ENCODE data around the gene CRELD2. TPM values are rescaled to one million over a fixed set of nuclear protein-coding genes. Genes with fewer than 3 reads are reported as not detected.

CRELD2 gene
- total RNA-seq, 4 donors from 2014 or later = 8.9 to 15.0 (median 13.0) TPM

DNA sequence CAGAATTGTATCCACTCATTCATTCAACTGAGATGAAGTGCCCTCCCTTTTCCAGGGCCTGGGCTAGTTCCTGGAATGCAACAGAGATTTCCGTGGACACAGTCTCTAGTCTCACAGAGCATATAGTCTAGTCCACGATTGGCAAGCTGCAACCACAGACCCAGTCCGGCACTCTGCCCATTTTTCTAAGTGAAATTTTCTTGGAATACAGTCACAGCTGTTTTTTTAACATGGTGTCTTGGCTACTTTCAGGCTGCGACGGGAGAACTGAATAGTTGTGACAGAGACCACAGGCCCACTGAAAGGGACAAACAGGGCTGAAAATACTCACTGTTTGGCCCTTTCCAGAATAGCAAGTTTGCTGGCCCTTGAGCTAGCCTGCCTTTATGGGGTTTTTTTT lies 29.4 kb upstream of the CRELD2 start:
- no peak for TF ChIP-seq POLR2A (IDR thresholded peaks at IDR 0.05)
- no peak for TF ChIP-seq CTCF (IDR thresholded peaks at IDR 0.05 in 4 of 5, conservative IDR thresholded peaks at IDR 0.05 in 1 of 5)
- Histone ChIP-seq H3K9me3 (no peaks in the 10 kb centered on the region), H3K27ac (no peak overlapping the region), H3K36me3 (peaks cover 0 to 27% of the 10 kb centered on the region in 2 donors), H3K27me3 (no peaks in the 10 kb centered on the region), H3K4me1 (peaks cover 12 to 15% of the 10 kb centered on the region in 2 donors), H3K4me3 (no peak overlapping the region)
- intact Hi-C loops (cut with DNase I; ENCODE audit: low total_unique reads) (no loop called here), in situ Hi-C loops (cut with MboI; ENCODE audit: low sequenced_read_pairs in 4 of 4) (loop anchor here in 1 of 4 donors (25.0 kb wide), 1 partner anchor 102 kb away; no protein-coding TSS in a partner anchor)
- ATAC-seq (no peak), DNase-seq (no peak)

DNA sequence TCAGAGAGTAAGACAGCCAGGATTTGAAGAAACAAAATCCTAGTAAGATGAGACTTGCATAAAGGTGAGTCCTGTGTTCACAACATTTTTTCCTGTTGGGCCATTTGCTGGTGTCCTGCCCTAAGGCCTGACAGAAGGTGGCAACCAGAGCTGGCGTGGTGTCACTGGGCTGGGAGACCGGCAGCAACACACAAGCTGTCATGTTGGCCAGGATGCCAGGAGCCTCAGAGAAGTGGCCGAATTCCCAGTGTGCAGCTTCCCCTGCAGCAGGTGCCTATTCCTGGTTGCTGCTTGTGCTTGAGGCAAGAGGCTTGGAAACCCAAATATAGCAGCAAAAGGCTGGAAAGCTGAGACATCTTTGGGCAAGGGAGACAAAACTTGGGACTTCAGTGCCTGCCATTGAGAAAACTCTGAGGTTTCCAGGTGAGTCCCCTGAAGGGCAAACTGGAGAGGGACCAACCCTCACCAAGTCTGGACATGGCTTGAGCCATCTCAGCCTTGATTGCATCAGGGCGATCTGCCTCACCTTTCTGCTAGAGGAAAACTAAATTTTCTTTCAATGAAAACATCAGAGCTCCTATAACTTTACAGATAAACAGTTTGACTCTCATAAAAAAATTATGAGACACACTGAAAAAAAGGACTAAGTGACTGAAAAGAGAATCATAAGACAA lies 26.1 kb upstream of the CRELD2 start:
- peaks cover 12 to 15% of the 10 kb centered on the region in 2 donors for H3K4me1 ChIP-seq
- H3K27ac ChIP-seq = peak overlapping the region; percentile 17 to 68 (median 58)
- H3K27me3 ChIP-seq = no peaks in the 10 kb centered on the region
- peak; percentile 93 to 98 for ATAC-seq
- TF ChIP-seq CTCF (IDR thresholded peaks at IDR 0.05 in 4 of 5, conservative IDR thresholded peaks at IDR 0.05 in 1 of 5) = no peak
- TF ChIP-seq POLR2A (IDR thresholded peaks at IDR 0.05) = no peak
- peak; percentile 67 to 91 for DNase-seq
- intact Hi-C loops (cut with DNase I; ENCODE audit: low total_unique reads) = loop anchor here (1.0 kb wide), 1 partner anchor 39 kb away; the partner anchor contains the start of gene ZBED4
- H3K4me3 ChIP-seq = no peak overlapping the region
- in situ Hi-C loops (cut with MboI; ENCODE audit: low sequenced_read_pairs in 4 of 4) = loop anchor here in 1 of 4 donors (25.0 kb wide), 1 partner anchor 105 kb away; no protein-coding TSS in a partner anchor
- no peaks in the 10 kb centered on the region for H3K9me3 ChIP-seq
- H3K36me3 ChIP-seq = no peaks in the 10 kb centered on the region

- ATAC-seq = no peak
- intact Hi-C loops (cut with DNase I; ENCODE audit: low total_unique reads) = no loop called here
- H3K4me1 ChIP-seq = peaks cover 12 to 15% of the 10 kb centered on the region in 2 donors
- in situ Hi-C loops (cut with MboI; ENCODE audit: low sequenced_read_pairs in 4 of 4) = loop anchor here in 1 of 4 donors (25.0 kb wide), 1 partner anchor 106 kb away; no protein-coding TSS in a partner anchor
- no peak for DNase-seq
- no peak overlapping the region for H3K4me3 ChIP-seq
- no peaks in the 10 kb centered on the region for H3K36me3 ChIP-seq
- H3K27me3 ChIP-seq = no peaks in the 10 kb centered on the region
- TF ChIP-seq POLR2A (IDR thresholded peaks at IDR 0.05) (no peak), CTCF (IDR thresholded peaks at IDR 0.05 in 4 of 5, conservative IDR thresholded peaks at IDR 0.05 in 1 of 5) (no peak)
- peak overlapping the region in 1 of 4 donors; percentile 56 for H3K27ac ChIP-seq
- no peaks in the 10 kb centered on the region for H3K9me3 ChIP-seq
Observed at GRCh38 chr22:49893025-49893424, 25.4 kb upstream of the CRELD2 start.

DNA sequence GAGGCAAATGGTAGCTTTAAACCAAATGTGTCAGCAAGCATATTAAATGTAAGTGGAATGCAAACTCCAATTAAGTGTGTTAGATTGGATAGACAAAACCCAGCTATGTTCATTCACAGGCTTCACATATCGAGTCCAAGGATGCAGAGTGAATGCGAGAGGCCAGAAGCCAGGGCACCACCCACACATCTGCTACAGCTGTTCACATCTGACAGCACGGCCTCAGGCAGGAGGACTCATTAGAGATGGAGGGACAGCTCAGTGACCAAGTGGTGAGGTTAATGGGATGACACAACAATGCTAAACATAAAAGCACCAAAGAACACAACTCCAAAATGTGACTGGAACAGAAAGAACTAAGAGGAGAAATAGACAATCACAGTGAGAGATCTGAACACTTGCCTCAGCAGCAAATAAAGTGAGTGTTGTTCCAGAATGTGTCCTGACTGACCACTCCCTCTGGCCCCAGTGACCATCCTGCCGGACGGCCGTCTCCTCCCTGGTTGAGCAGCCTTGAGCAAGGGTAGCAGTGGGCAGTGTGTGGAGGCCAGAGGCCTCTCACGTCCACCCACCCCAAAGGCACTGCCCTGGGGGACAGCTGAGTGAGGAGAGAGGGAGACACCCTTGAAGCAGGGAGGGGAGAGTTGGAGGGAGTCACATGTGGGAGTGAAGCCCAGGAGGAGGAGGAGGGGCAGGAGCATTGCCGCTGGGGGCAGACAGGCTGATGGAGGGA lies 23.9 kb upstream of the CRELD2 start:
- intact Hi-C loops (cut with DNase I; ENCODE audit: low total_unique reads) (no loop called here), in situ Hi-C loops (cut with MboI; ENCODE audit: low sequenced_read_pairs in 4 of 4) (loop anchor here in 1 of 4 donors (25.0 kb wide), 1 partner anchor 107 kb away; no protein-coding TSS in a partner anchor)
- peaks cover 12 to 15% of the 10 kb centered on the region in 2 donors for H3K4me1 ChIP-seq
- TF ChIP-seq CTCF (IDR thresholded peaks at IDR 0.05 in 4 of 5, conservative IDR thresholded peaks at IDR 0.05 in 1 of 5) = no peak
- no peak for TF ChIP-seq POLR2A (IDR thresholded peaks at IDR 0.05)
- H3K27me3 ChIP-seq = no peaks in the 10 kb centered on the region
- H3K27ac ChIP-seq = no peak overlapping the region
- ATAC-seq = no peak
- no peak overlapping the region for H3K4me3 ChIP-seq
- no peak for DNase-seq
- no peaks in the 10 kb centered on the region for H3K9me3 ChIP-seq
- peaks cover 0 to under 1% of the 10 kb centered on the region in 2 donors for H3K36me3 ChIP-seq

All from gastrocnemius medialis (tissue), 4 donors.